ENCODE results near the gene LPP.

LPP gene

DNA sequence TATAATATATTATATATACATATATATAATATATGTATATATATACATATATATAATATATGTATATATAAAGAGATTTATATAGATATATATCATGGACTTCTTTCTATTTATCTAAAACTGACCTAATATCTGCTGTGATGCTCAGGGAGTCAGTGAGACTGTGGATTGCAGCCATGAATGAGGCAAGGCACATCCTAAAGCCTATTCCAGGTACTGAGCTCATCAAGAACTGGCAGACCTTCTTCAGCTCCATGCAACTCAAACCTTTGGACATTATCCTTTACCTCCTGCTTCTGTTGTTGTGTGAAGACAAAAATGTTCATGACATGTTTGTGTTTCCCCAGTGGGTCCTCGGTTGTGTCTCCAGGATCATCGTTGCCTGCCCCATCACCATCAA, 7.7 kb upstream of the LPP start:
- Histone ChIP-seq H3K9me2 (replicated peaks; ENCODE audit: insufficient read depth, low read length) (no peaks in the 10 kb centered on the region), H3K79me2 (ENCODE audit: low read length) (no peaks in the 10 kb centered on the region), H3K9ac (ENCODE audit: low read length) (no peak overlapping the region), H3K27me3 (replicated peaks; ENCODE audit: insufficient read depth, low read length) (no peaks in the 10 kb centered on the region), H3K4me1 (ENCODE audit: low read length) (no peaks in the 10 kb centered on the region), H3K4me2 (ENCODE audit: low read depth, low read length) (no peak overlapping the region), H4K20me1 (ENCODE audit: insufficient read depth, low read length) (no peaks in the 10 kb centered on the region), H3K9me3 (replicated peaks; ENCODE audit: insufficient read depth, low read length) (no peaks in the 10 kb centered on the region), H3K4me3 (ENCODE audit: low read length) (no peak overlapping the region), H3K36me3 (replicated peaks; ENCODE audit: insufficient read depth, low read length) (no peaks in the 10 kb centered on the region), H3K27ac (ENCODE audit: low read length) (no peak overlapping the region), H2AFZ (ENCODE audit: low read length) (no peak overlapping the region), H3F3A (ENCODE audit: insufficient read depth, low read length) (no peaks in the 10 kb centered on the region)
- no peak for DNase-seq
- TF ChIP-seq, protein P1, sequence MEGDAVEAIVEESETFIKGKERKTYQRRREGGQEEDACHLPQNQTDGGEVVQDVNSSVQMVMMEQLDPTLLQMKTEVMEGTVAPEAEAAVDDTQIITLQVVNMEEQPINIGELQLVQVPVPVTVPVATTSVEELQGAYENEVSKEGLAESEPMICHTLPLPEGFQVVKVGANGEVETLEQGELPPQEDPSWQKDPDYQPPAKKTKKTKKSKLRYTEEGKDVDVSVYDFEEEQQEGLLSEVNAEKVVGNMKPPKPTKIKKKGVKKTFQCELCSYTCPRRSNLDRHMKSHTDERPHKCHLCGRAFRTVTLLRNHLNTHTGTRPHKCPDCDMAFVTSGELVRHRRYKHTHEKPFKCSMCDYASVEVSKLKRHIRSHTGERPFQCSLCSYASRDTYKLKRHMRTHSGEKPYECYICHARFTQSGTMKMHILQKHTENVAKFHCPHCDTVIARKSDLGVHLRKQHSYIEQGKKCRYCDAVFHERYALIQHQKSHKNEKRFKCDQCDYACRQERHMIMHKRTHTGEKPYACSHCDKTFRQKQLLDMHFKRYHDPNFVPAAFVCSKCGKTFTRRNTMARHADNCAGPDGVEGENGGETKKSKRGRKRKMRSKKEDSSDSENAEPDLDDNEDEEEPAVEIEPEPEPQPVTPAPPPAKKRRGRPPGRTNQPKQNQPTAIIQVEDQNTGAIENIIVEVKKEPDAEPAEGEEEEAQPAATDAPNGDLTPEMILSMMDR (IDR thresholded peaks at IDR 0.05; ENCODE audit: low read length): no peak
- no peak for TF ChIP-seq EZH2phosphoT487 (IDR thresholded peaks at IDR 0.05; ENCODE audit: low read length)
- TF ChIP-seq EZH2 (optimal IDR thresholded peaks at IDR 0.05; ENCODE audit: low read depth, low read length): no peak

DNA sequence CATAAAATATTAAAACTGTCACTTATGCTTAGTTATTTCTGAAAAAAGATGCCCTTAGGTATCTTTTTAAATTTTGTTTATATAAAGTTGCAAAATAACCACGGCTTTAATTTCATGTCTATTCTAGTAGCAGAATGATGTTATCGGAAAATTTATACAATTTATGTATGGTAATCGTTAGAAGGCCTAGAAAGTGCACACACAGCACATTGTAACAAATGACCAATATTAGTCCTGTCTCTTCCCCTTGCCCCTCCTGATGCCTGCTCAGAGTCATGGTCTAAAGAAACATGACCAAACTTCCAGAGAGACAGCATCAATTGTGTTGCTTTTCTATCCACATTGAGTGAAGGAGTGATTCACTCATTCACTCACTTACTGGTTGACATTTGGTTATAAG, 6.2 kb upstream of the LPP start:
- Histone ChIP-seq H3K27me3 (replicated peaks; ENCODE audit: insufficient read depth, low read length) (no peaks in the 10 kb centered on the region), H3K9me2 (replicated peaks; ENCODE audit: insufficient read depth, low read length) (no peaks in the 10 kb centered on the region), H3K9me3 (replicated peaks; ENCODE audit: insufficient read depth, low read length) (no peaks in the 10 kb centered on the region), H3K36me3 (replicated peaks; ENCODE audit: insufficient read depth, low read length) (no peaks in the 10 kb centered on the region), H4K20me1 (ENCODE audit: insufficient read depth, low read length) (no peaks in the 10 kb centered on the region), H2AFZ (ENCODE audit: low read length) (no peak overlapping the region), H3K9ac (ENCODE audit: low read length) (no peak overlapping the region), H3K4me1 (ENCODE audit: low read length) (no peaks in the 10 kb centered on the region), H3F3A (ENCODE audit: insufficient read depth, low read length) (no peaks in the 10 kb centered on the region), H3K4me3 (ENCODE audit: low read length) (no peak overlapping the region), H3K27ac (ENCODE audit: low read length) (no peak overlapping the region), H3K79me2 (ENCODE audit: low read length) (no peaks in the 10 kb centered on the region), H3K4me2 (ENCODE audit: low read depth, low read length) (no peak overlapping the region)
- TF ChIP-seq, protein P1 (IDR thresholded peaks at IDR 0.05; ENCODE audit: low read length): no peak
- no peak for TF ChIP-seq EZH2 (optimal IDR thresholded peaks at IDR 0.05; ENCODE audit: low read depth, low read length)
- no peak for TF ChIP-seq EZH2phosphoT487 (IDR thresholded peaks at IDR 0.05; ENCODE audit: low read length)
- DNase-seq: no peak

DNA sequence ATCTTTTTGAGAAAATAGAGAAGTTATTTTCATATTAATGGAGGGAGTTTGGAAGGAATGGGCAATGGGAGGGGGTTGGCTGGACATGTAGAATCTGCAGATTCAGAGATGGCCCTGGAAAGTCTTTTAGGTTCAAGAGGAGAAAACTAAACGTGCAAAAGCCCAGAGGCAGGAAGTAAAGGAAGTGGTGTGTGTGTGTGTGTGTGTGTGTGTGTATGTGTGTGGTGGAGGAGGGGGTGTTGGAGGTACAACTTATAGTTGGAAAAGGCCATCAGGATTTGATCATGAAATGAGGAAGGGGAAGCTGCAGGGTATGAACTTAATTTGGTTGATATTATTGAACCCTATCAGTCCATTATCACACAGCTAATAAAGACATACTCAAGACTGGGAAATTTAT, 5.6 kb upstream of the LPP start:
- H3K4me2 ChIP-seq (ENCODE audit: low read depth, low read length): no peak overlapping the region
- no peaks in the 10 kb centered on the region for H3K36me3 ChIP-seq (replicated peaks; ENCODE audit: insufficient read depth, low read length)
- H3K27me3 ChIP-seq (replicated peaks; ENCODE audit: insufficient read depth, low read length): no peaks in the 10 kb centered on the region
- TF ChIP-seq EZH2phosphoT487 (IDR thresholded peaks at IDR 0.05; ENCODE audit: low read length) (no peak), EZH2 (optimal IDR thresholded peaks at IDR 0.05; ENCODE audit: low read depth, low read length) (no peak)
- TF ChIP-seq, protein P1 (IDR thresholded peaks at IDR 0.05; ENCODE audit: low read length): no peak
- no peak overlapping the region for H3K27ac ChIP-seq (ENCODE audit: low read length)
- H2AFZ ChIP-seq (ENCODE audit: low read length): no peak overlapping the region
- DNase-seq: no peak
- H3K9me3 ChIP-seq (replicated peaks; ENCODE audit: insufficient read depth, low read length): no peaks in the 10 kb centered on the region
- no peaks in the 10 kb centered on the region for H3F3A ChIP-seq (ENCODE audit: insufficient read depth, low read length)
- H3K4me1 ChIP-seq (ENCODE audit: low read length): no peaks in the 10 kb centered on the region
- no peaks in the 10 kb centered on the region for H4K20me1 ChIP-seq (ENCODE audit: insufficient read depth, low read length)
- H3K9me2 ChIP-seq (replicated peaks; ENCODE audit: insufficient read depth, low read length): no peaks in the 10 kb centered on the region
- no peak overlapping the region for H3K9ac ChIP-seq (ENCODE audit: low read length)
- H3K79me2 ChIP-seq (ENCODE audit: low read length): no peaks in the 10 kb centered on the region
- H3K4me3 ChIP-seq (ENCODE audit: low read length): no peak overlapping the region

Measured in MM.1S (cell line).